Measurements from ENCODE around the gene FOXF2.

Gene FOXF2

DNA sequence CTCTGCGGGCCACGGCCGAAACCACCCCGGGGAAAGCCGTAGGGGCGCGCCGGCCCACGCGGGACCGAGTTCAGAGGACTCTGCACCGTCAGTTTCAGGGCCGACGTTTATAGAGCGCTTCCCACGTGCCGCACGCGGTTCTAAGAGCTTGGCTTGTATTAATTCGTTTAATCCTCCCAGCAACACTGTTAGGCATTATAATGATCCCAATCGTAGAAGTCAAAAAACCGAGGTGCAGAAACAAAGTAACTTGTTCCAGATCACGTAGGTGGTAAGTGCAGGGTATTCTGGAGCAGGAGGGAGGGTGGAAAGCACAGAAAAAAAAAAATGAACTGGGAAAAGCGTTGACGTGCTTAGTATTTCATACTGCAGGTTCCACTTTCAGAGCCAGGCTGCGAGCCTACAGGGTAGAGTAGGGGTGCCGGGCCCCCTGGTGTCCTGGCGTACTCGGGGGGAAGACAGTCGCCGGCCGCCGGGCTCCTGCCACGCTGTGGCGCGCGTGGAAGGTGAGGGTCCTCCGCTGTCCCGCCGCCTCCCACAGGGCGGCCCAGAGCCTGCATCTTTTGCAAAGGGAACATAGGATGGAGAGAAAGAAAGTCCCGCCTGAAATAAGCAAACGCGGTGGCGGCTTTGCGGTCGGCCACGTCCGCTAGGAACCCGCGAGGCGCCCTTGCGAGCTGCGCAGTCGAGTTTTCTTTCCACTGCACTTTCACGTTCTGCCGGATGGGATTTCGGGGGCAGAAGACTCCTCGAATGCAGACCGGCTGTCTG lies 10.2 kb upstream of the FOXF2 start:
- DNase-seq = no peak

DNA sequence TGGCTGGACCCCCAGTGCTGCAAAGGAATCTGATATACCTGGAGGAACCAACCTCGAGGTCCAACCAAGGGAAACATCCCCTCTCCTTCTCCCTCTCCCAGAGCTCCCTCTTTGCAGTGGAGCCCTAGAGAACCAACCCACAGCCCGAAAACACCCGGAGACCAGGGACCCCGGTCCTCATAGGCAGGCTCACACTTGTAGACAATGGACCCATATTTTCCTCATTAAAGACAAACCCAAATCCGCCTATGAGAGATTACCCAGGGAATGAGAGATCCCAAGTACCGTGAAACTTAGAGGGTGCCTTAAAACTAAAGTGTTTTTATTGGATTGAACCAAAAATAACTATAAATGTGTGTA lies 9.6 kb upstream of the FOXF2 start:
- DNase-seq = no peak

DNA sequence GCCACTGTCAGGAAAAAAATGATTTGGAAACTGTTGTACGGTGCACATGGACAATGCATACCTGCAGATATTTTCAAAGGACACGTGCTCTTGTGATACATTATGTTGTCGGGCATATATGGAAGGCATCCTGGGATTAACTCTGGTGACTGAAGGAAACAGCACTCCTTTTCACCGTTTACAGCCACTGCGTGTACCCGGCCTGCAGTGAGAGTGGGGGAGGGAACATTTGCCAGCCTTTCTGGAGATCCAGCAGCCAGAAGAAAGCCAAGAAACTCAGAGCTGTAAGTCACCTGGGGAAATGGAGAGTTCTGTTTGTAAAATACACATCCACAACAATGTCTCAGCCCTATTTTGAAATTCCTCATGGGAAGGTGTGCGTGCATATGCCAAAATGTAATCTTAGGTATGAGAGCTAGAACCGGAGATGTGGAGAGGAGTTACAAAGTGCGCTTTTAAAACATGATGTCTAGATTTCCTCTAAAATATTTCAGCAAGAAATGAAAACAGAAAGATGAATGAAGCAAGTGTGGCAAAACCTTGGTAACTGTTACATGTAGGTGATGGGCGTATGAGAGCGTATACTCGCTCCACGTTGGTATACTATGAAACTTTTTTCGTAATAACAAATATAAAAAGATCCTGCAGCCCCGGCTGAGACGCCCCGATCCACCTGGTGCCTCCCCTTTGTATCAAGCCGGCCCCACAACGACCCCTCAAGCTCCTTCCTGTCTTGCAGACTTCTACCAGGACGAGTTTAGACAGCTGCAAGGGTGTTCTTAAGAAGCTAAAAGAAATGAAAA lies 8.6 kb upstream of the FOXF2 start:
- DNase-seq = no peak

DNA sequence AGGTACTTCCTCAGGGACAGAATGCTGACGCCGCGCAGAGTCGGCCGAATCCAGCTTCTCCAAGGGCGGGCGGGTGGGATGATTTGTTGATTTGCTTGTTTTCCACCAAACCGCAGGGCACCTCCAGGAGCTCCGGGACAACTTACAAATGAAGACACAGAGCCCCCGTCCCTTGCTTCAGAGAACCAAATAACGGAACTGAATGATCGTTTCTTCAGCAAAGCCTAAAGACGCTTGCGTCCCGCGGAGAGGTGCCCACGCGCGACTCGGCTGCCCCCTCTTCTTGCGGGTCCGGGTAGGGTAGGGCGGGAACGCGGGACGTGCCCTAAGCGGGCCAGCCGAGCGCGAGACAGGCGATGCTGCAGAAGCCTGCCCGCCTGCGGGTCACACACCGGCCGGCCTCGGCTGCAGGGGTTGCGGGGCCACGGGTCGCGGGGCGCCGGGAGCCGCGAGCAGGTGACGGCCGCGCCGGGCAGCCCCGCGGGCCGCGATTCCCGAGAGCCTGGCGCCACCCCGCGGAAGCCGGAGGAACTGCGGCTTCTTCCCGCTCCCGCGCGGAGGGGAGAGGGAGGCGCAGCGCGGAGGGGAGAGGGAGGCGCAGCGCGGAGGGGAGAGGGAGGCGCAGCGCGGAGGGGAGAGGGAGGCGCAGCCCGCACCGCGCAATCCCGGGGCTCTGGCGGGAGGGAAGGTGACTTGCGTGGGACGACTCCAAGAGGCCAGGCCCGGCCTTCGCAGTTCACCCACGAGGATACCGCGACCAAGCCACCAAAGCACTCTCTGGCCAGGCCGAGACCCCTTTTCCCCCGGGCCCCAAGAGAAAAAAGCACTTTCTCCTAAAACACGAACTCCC lies 7.7 kb upstream of the FOXF2 start:
- DNase-seq = no peak

DNA sequence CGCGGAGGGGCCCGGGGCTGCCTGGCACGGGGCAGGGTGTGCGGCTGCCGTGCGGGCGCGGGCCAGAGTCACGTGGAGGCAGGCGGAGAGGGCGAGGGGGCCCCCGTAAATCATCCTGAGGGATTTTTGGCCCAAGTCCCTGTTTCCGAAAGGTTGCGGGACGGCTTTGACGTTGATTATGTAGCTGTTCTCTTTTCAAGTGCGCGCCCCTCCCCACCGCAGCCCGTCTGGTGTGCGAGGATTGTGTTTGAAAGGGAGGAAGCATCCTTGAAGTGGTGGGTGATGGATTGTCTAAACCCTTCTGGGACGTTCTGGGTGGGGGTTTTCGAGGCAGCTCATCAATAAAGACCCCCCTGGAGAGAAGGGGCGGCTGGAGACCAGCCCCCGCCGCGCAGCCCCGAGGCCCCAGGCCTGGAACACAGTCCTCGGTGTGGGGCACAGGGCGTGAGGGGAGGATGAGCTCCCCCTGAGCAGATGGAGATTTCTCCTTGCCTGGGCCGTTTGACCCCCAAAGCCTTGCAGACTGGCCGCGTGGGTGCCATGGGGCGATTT lies 7.0 kb upstream of the FOXF2 start:
- no peak for DNase-seq

DNA sequence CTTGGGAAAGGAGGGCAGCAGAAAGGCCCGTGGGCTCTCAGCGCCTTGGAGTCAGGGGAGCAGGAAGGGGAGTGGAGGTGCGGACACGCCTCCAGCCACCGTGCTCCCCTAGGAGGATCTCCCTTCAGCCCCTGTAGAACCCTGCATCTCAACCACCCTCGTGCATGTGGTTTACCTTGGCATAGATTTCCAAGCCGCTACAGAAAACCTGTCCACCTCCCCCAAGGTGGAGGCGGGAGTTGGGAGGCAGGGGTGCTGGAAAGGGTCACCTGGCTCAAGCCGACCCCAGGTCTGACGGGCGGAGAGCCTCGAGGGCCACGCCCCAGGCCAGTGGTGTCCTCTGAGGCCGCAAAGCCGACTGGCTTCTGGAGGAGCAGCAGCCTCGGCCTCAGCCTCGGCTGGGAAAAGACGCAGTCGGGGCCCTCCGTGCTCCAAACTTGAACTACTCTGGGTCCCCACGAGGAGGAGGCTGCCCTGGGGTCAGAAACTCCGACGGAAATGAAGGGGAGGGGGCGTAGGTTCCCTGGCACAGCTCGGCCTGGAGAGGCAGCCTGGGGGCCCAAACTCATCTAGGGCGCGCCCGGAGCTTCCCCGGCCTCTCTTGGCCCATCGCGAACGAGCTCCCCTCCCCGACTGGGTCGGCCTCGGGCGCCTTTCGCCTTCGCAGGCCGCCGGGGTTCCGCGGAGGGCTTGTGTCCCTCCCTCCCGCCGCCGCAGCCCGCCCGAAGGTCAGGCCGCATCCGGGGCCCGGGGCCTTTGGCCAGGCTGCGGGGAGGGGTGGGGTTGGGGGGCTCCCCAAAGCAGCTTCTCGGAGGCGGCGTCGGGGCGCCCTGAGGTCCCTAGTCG lies 6.3 kb upstream of the FOXF2 start:
- no peak for DNase-seq

DNA sequence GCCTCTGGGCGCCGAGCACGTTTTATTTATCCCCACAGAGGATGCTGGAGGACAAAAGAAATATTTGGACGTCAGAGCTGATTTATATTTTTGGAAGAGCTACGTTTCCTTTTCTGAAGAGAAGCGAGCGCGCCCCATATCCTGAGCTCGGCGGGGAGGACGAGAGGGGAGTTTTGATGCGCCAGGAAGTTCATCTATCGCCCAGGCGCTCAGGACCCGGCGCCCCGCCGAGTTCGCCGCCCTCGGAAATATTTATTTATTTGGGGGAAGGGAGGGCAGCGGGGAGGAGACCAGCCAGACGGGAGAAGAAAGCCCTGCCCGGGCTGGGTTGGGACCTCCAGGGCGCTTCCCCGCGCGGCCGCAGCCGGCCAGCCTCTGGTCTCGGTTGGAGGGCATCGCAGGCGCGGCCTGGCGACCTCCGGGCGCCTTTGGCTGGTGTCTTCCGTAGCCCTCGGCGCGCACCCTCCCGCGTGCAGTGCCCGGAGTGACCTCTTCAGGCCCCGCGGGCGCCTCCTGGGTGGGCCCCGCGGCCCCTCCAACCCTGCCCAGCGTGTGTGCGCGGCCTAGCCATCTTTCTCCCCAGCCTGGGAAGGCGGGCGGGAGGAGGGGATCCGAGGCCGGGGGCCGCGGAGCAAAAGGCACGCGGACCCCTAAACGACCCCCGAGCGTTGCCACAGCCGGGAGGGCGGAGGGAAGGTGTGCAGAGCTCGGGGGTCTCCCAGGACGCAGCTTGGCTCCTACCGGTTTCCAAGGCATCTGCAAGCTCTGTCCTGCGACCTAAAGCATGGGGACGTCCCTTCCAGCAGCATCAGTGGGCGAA lies 5.4 kb upstream of the FOXF2 start:
- no peak for DNase-seq

DNA sequence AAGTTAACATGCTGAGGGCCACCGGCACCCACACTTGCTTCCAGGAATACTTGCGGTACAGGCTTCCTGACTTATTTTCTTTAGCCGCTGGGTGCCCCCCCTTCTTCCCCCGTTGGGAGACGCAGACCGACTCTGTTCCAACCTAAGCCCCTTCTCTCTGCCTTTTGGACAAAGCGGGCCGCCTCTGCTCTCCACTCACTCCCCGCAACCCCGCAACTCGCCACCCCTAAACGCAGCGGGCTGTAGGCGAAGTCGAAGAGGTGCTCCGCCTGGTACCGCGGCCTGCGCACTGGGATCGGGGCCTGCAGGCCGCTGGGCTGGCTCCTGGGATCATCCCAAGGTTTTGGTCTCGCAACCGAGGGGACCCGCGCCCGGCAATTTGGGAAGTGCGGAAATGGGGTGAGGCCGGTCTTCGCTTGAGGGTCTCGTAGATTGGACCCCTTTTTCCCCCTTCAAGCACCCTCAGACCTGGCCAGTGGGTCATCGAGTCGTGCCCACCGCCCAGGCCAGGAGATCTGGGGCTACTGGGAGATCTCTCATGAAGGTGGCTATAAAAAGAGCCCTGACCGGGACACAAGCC lies 4.7 kb upstream of the FOXF2 start:
- no peak for DNase-seq

DNA sequence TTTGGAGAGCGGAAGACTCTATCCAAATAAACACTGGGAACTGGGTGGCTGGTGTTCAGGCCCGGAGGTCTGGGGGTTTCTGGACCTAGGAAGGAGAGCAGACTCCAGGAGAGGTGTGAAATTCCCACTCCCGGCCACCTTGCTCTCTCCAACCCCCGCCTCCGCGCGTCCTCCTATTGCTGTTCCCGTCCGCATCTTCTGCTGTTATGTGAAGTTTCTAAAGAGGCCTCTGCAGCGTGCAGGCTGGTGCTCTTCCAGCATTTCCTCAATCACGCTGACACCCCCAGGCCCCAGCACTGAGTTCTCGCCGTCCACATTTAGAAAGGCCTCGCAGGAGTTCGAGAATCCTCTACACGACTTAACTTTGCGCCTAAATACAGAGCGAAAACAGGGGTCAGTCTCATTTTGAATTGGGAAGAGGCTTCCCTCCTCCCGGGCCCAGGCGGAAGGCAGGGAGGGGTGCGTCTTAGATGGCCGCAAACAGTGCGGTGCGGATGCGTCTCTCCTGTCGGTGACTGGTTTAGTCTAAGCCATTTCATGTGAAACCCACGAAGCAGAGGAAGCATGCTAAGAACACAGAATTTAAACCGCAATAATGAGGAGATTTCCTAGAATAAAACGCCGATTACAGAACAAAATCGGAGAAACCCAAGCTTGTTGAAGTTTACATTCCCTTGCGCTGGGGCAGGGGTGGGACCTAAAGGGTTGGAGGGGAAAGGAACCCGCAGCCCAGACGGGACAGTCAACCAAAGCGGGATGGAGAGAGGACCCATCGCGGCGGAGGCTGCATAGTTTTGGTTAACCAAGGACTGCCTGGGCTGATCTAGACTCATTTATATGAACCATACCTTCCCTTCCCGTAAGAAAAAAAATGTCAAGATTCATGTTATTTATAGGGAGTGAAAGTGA lies 4.0 kb upstream of the FOXF2 start:
- DNase-seq = no peak

DNA sequence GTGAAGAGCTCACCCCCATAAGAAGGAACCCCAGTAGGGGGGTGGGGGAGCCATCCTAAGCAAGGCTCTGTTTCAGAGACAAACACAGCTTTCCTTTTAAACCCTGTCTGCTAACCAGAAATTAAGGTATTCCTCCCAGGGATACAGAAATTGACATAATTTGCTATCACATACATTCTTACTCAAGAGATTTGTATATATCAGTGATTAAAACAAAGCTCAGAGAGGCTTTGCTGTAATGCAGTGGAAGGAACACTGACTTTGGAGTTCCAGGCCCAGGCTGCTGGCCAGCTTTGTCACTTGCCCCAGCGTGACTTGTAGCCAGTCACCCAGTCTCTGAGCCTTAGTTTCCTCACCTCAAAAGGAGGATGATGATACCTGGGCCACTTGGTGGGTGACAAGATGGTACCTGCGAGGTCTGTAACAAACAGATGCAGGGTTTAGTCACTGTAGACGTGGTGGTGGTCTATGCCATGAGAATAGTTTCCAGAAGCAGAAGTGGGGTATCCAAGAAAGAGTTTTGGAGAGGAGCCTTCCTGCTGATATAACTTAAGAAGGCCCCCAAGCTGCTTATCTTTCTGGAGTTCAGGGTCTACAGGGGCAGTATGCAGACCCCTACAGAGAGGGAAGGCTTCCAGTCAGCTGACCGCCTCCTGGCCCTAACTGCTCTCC lies 3.2 kb upstream of the FOXF2 start:
- no peak for DNase-seq

DNA sequence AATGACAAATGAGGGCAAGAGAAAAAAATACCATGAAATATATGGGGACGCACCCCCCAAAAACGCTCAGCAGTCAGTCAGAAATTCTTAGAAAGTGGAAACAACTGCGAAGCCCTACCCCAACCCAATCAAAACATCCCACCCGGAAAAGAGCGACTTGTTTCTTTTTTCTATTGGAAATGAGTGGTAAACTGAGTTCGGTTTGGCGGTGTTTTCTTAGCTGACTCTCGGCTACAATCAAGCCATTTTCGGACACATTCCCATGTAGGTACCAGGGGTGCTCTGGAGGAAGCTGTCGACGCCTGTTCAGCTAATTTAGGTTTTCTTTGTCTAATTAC lies 1.9 kb upstream of the FOXF2 start:
- DNase-seq = no peak

DNA sequence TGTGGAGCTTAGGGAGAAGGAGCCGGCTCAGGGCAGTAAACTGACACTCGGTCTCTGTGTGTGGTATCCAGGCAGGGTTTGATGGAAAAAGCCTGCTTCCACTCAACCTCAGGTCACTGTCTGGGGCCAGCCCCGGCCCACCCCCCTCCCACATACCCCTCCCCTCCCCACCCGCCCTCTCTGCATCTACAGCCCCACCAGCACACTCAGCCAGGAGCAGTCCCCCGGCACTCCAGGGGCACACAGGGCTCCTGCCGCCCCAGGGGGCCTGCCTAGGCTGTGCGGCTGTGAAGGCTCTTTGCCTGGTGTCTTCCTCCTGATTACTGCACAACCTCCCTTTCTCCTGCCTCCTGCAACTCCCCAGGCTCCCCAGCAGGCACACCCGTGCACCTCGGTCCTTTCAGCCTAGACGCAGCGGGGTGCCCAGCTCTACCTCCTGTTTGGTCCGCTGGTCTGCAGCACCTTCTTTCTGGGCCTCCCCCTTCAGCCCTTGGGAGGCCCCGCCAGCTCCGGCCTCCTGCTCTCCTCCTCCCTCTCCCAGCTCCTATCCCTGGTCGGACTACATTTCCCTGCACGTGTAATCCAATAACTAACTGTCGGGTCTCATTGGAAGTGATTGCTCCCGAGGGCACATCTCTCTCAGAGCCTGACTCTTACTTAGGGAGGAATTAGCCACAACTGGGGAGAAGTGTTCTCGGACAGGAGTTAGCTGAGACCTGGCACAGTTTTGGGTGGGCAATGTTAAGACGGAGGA lies 1.3 kb upstream of the FOXF2 start:
- DNase-seq = no peak

DNA sequence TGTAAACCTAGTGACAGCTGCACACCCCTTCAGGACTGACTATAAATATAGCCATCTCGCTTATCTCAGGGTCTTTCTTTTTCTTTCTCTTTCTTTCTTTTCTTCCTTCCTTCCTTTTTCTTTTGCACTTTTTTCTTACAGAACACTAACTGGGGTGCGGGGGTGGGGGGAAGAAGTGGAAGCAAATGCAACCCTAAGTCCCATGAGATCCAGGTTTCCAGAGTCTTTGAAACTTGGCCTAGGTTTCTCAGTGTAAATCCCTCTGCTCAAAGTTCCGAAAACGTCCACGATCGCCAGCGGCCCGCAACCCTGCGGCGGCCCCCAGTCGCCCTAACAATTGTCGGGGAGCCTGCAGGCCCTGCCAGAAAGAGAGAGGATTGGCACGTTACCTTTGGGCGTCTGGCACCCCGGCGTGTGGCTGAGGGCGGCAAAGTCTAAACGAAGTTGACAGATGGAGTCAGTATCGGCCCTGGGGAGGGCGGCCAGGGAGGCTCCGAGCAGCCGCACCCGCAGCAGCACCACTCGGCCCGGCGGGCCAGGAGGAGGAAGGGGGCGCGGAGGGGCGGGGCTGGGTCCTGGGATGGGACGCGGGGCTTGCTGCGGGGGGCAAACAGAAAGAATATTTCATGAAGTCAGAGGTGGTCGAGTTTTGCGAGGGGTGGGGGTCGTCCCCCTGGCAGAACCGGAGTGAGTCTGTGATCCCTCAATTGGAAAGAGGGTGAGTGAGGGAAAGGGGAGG lies 577 bp upstream of the FOXF2 start:
- DNase-seq = no peak

DNA sequence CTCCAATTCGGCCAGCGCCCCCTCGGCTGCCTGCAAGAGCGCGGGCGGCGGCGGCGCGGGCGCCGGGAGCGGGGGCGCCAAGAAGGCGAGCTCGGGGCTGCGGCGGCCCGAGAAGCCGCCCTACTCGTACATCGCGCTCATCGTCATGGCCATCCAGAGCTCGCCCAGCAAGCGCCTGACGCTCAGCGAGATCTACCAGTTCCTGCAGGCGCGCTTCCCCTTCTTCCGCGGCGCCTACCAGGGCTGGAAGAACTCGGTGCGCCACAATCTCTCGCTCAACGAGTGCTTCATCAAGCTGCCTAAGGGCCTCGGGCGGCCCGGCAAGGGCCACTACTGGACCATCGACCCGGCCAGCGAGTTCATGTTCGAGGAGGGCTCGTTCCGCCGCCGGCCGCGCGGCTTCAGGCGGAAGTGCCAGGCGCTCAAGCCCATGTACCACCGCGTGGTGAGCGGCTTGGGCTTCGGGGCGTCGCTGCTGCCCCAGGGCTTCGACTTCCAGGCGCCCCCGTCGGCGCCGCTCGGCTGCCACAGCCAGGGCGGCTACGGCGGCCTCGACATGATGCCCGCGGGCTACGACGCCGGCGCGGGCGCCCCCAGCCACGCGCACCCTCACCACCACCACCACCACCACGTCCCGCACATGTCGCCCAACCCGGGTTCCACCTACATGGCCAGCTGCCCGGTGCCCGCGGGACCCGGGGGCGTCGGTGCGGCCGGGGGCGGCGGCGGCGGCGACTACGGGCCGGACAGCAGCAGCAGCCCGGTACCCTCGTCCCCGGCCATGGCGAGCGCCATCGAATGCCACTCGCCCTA lies 963 bp downstream of the FOXF2 start:
- DNase-seq = peak; percentile 47

DNA sequence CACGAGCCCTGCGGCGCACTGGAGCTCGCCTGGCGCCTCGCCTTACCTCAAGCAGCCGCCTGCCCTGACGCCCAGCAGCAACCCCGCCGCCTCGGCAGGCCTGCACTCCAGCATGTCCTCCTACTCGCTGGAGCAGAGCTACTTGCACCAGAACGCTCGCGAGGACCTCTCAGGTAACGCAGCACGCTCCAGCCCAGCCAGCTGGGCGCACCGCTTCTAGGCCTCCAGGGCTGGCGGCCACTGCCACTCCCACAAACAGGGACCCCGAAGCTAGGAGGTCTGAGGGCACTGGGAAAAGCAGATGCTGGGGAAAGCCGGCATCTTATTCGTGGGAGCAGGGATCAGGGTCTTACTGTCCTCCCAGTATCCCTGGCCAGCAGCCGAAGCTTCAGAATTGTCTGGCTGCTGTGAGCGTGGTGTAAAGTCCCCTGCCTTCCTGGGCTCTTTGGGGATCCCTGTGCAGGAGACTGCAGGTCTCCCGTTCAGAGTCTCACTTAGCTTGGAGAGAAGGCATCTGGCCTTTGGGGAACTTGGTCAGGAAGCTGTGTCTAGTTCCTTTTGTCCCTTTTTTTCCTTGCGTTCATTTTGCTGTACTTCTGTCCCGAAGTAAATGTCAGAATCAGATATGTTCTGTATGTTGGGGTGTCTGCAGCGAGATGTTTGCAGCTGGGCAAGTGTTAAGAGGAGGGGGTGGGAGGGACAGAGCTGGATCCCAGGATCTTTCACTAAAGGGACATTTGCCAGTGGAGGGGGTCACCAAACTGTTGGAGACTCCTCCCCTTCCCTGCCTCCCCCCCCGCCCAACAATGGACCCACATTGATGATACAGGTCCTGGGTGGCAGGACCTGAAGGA lies 1.8 kb downstream of the FOXF2 start:
- DNase-seq = no peak

DNA sequence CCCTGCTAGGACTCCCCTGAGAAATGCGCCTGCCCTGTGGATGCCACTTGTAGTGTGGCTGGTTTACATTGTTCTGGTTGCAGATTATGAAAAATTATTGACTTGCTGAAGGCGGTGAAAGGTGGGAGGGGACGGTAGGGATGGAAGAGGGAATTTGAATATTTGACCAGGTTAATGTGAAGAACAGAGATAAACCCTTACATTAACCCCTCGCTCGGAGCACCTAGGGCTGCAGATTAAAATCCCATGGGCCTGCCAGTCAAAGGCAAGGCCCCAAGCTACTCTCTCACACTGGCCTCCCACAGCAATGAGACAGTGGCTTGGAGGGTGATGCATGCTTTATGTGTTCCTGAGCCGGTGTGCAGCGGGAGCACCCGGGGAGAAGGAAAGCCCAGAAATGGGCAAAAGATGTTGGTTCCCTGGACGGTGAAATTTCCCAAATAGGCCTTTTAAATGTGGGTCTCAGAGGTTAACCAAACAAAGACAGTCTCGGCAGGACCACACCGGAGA lies 2.5 kb downstream of the FOXF2 start:
- no peak for DNase-seq

Measured in amniotic stem cell (primary cell).